ENCODE results near the gene FSIP1.

GRCh38 chr15:39692356-39693327 lies 90.0 kb downstream of the FSIP1 start:
- TF ChIP-seq, protein P1, sequence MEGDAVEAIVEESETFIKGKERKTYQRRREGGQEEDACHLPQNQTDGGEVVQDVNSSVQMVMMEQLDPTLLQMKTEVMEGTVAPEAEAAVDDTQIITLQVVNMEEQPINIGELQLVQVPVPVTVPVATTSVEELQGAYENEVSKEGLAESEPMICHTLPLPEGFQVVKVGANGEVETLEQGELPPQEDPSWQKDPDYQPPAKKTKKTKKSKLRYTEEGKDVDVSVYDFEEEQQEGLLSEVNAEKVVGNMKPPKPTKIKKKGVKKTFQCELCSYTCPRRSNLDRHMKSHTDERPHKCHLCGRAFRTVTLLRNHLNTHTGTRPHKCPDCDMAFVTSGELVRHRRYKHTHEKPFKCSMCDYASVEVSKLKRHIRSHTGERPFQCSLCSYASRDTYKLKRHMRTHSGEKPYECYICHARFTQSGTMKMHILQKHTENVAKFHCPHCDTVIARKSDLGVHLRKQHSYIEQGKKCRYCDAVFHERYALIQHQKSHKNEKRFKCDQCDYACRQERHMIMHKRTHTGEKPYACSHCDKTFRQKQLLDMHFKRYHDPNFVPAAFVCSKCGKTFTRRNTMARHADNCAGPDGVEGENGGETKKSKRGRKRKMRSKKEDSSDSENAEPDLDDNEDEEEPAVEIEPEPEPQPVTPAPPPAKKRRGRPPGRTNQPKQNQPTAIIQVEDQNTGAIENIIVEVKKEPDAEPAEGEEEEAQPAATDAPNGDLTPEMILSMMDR (IDR thresholded peaks at IDR 0.05): no peak
- no peak for TF ChIP-seq POLR2A (IDR thresholded peaks at IDR 0.05)
